Measurements from ENCODE around the gene ETV6.

ETV6 gene

GRCh38 chr12:11830307-11830801 is 180.9 kb downstream of the ETV6 start:
- DNase-seq (ENCODE audit: low spot score), result no peak

GRCh38 chr12:11832093-11832492 is 182.6 kb downstream of the ETV6 start:
- no peak for DNase-seq (ENCODE audit: low spot score)

DNA sequence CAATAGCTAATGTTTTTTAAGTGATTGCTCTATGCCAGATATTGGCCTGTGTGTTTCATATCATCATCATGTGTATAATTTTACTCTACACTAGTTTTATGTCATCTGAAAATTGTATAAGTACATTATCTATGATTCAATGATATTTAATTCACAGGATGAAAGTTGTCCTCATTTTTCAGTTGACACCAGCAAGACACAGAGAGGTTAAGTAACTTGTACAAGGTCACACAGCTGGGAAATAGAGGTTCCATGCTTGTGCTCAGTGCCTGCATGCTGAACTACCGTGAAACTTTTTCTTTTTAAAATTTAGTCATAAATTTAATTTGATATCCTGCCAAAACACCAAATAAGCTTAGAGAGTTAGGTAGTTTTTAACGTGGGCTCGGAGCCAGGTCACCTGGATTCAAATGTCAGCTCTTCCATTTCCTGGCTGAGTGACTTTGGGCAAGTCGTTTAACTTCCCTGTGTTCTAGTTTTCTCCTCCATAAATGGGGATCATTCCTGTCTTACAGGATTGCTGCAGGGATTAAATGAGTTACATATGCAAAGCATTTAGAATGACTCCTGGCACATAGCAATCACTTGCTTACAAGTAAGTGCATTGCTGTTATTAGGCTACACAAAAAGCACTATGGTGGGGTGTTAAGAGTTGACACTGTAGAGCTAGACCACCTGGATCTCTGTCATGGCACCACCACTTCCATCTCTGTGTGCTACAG is 183.9 kb downstream of the ETV6 start:
- no peak for DNase-seq (ENCODE audit: low spot score)

- DNase-seq (ENCODE audit: low spot score), result no peak
Measured at GRCh38 chr12:11834104-11834812, 184.8 kb downstream of the ETV6 start.

- DNase-seq (ENCODE audit: low spot score), result no peak
Measured at GRCh38 chr12:11834931-11835330, 185.5 kb downstream of the ETV6 start.

GRCh38 chr12:11836282-11837151 is 187.0 kb downstream of the ETV6 start:
- no peak for DNase-seq (ENCODE audit: low spot score)

DNA sequence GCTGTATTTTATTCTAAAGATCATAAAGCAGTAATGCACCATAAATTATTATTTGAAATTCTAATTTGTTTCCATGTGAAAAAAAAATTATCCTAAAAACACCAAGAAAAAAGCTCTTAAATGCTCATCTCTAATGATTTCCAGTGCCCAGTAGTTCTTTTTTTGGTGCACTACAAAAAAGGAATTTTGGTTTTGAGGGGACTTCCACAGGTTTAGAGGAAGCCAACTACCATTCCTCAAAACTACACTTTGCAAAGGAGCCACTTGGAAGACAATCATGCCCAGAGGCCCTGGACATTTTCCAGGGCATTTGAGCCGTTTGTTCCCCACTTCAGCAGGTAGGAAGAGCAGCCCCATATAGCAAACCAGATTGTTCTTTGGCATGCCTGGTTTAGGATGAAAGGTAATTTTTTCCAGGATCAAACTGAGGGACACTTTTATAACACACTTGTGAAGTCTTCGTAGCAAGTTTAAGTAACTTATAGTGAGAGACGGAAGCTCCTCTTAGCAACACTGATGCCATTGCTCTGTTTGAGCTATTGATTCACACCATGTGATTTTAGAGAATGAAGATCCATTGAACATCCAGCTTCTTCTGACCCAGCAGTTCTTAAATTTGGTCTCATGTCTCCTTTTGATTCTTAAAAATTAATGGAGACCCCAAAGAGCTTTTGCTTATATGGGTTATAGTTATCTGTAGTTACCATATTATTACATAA is 187.9 kb downstream of the ETV6 start:
- DNase-seq (ENCODE audit: low spot score), result no peak

DNA sequence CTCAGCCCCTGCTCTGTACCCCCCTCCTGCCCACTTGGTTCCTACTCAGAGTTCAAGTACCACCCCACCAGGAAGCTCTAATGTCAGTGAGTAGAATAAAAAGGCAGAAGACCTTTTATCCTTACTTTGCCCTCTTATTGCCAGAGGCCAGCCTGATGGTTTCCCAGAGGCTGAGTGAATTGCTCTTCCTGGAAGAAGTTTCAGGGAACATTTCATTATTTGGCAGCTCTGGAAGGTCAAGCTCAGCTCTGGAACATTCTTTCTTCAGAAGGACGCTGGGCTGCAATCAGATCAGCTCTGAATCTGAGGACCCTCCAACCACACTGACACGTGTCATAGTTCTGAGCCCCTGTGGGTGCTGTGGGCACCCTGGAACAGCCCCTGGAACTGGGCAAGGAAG is 188.9 kb downstream of the ETV6 start:
- no peak for DNase-seq (ENCODE audit: low spot score)

- no peak for DNase-seq (ENCODE audit: low spot score)
Measured at GRCh38 chr12:11839091-11839641, 189.7 kb downstream of the ETV6 start.

GRCh38 chr12:11840366-11840765 is 190.9 kb downstream of the ETV6 start:
- DNase-seq (ENCODE audit: low spot score), result no peak

DNA sequence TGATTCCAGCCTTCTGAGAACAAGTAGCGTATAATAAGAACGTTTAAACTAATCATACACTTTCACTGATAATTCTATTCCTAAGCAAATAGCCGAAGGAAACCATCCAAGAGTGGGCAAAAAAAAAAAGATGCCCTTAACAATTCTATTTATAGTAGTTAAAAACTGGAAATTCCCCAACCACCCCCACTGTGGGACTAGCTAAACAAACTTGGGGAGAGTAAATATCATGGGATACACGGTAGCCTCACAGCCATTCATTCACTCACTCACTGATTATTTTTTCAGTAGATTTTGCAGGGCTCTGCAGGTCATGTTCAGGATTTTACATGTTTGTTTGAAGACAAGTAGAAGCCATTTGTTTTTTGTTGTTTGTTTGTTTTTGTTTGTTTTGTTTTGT is 197.0 kb downstream of the ETV6 start:
- no peak for DNase-seq (ENCODE audit: low spot score)

DNA sequence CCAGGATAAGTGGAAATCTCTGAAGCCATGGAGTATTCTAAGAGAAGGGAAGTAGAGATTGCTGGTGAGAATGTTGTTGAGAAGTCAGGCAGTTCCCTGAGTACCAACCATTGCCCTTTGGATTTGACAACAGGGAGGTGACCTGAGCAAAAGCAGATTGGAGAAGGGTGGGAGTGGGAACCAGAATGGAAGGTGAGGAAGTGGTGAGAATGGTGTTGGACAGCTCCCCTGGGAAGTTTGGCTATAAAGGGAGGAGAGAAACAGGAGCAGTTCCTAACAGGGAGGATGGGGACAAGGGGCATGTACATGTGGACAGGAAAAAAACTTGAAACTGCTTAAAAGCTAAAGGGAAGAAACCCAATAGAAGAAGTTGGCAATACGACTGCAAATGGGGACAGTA is 198.1 kb downstream of the ETV6 start:
- no peak for DNase-seq (ENCODE audit: low spot score)

DNA sequence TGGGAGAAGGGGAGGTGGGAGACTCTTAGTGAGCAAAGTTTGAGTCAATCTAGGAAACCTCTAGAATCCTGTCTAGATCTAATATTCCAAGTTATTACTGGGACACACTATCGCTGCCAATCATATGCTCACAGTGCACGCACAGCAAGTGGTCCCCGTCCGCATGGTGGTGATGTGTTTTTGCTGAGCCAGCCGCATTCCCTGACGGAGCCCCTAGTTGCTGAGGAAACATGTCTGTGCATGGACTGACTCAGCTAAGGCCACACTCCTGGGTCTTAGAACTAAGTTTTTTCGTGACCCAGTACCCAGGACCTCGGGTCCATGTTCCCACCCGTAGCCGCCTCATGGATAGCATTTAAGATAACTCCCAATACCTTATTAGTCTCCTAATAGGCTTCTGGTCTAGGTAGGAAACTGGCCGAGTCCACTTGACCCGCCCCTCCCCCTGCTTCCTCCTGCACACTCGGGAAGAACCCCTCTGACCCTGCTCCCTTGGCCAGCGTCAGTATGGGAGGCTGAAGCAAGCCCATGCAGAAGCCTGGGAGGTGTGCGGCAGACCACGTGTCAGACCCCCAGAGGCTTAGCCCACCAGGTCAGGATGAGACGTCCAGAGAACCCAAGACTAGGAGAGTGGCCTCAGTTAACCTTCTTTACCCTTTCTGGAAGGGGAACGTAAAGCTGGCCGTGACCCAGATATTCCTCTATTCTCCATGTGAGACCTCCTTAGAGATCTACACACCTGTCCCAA is 200.5 kb downstream of the ETV6 start:
- DNase-seq (ENCODE audit: low spot score), result no peak

GRCh38 chr12:11853126-11853525 is 203.7 kb downstream of the ETV6 start:
- no peak for DNase-seq (ENCODE audit: low spot score)

GRCh38 chr12:11854011-11854499 is 204.6 kb downstream of the ETV6 start:
- DNase-seq (ENCODE audit: low spot score), result no peak

DNA sequence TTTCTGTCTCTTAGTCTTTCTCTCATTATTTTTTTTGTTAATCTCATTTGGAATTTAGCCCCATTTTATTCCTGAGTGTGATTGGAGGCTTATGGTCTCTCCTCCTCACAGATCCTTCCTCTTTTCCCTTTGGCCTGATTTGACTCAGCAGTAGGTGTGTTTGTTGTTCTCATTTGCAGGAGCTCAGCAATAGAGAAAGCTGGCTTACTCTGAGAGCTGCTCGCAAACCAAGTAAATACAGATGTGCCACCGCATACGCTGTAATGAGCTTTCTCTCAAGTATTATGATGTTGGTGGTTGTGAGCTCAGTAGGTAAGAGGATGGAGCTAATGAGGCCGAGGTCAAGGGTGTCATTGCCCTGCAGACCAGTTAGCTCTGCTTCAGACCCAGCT is 206.5 kb downstream of the ETV6 start:
- no peak for DNase-seq (ENCODE audit: low spot score)

GRCh38 chr12:11856971-11857370 is 207.5 kb downstream of the ETV6 start:
- no peak for DNase-seq (ENCODE audit: low spot score)

- no peak for DNase-seq (ENCODE audit: low spot score)
Measured at GRCh38 chr12:11859705-11860425, 210.4 kb downstream of the ETV6 start.

DNA sequence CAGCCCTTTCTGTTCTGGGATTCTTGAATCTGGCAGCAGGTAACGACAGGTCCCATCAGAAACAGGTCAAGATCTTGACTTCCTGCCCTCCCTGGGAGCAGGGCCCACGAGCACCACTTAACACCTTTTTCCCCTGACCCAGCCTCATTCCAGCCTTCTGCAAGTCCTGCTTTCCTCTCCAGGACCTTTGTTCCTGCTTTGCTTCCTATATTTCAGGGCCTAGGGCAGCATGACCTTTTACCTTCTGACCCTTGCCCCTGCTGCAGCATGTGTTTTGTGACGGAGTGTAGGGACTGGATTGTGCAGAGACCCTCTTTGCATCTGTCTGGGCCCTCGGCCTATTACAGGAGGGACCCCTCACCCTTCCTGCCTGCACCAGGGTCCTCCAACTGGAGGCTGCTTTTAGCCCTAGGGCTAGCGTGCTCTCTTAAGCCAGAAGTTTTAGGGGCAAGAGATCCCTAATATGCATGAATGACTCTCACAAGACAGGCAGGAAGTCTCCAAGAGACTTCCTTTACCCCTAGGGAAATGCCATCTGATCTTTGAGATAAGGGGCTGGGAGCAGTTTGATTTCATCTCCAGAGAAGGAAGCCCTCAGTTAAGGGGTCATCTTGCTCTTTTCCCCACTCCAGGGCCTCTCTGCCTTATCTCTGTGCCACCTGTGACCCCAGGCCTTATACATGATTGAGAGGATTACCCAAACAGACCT is 211.8 kb downstream of the ETV6 start:
- no peak for DNase-seq (ENCODE audit: low spot score)

Data from RKO (cell line).